ENCODE measurements around the gene BOD1L1.

Gene BOD1L1

DNA sequence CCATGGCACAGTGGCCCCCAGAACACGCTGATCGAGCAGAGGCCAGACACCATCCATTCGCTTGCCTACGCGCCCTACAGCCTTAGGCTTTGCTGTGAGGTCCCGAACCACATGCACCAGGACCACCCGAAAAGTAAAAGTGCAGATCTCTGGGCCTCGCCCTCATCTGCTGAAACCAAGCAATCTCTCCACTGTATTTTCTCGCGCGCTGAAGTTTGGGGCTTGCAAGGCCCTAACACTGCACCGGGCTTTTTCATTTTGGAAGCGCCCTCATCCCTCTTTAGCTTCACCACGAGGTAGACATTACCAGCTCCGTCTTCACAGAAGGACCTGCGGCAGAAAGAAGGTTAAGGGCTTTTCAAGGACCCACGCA is 104.4 kb downstream of the BOD1L1 start:
- TF ChIP-seq EGR1 (IDR thresholded peaks at IDR 0.05), result no peak
- TF ChIP-seq FOXM1 (IDR thresholded peaks at IDR 0.05; ENCODE audit: borderline replicate concordance, low read depth), result no peak
- no peak for TF ChIP-seq RAD21 (IDR thresholded peaks at IDR 0.05; ENCODE audit: low read depth)
- no peak for TF ChIP-seq CEBPB (IDR thresholded peaks at IDR 0.05)
- no peak for TF ChIP-seq EP300 (IDR thresholded peaks at IDR 0.05; ENCODE audit: borderline replicate concordance)
- TF ChIP-seq, protein P1, sequence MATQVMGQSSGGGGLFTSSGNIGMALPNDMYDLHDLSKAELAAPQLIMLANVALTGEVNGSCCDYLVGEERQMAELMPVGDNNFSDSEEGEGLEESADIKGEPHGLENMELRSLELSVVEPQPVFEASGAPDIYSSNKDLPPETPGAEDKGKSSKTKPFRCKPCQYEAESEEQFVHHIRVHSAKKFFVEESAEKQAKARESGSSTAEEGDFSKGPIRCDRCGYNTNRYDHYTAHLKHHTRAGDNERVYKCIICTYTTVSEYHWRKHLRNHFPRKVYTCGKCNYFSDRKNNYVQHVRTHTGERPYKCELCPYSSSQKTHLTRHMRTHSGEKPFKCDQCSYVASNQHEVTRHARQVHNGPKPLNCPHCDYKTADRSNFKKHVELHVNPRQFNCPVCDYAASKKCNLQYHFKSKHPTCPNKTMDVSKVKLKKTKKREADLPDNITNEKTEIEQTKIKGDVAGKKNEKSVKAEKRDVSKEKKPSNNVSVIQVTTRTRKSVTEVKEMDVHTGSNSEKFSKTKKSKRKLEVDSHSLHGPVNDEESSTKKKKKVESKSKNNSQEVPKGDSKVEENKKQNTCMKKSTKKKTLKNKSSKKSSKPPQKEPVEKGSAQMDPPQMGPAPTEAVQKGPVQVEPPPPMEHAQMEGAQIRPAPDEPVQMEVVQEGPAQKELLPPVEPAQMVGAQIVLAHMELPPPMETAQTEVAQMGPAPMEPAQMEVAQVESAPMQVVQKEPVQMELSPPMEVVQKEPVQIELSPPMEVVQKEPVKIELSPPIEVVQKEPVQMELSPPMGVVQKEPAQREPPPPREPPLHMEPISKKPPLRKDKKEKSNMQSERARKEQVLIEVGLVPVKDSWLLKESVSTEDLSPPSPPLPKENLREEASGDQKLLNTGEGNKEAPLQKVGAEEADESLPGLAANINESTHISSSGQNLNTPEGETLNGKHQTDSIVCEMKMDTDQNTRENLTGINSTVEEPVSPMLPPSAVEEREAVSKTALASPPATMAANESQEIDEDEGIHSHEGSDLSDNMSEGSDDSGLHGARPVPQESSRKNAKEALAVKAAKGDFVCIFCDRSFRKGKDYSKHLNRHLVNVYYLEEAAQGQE (IDR thresholded peaks at IDR 0.05; ENCODE audit: low read depth), result no peak

DNA sequence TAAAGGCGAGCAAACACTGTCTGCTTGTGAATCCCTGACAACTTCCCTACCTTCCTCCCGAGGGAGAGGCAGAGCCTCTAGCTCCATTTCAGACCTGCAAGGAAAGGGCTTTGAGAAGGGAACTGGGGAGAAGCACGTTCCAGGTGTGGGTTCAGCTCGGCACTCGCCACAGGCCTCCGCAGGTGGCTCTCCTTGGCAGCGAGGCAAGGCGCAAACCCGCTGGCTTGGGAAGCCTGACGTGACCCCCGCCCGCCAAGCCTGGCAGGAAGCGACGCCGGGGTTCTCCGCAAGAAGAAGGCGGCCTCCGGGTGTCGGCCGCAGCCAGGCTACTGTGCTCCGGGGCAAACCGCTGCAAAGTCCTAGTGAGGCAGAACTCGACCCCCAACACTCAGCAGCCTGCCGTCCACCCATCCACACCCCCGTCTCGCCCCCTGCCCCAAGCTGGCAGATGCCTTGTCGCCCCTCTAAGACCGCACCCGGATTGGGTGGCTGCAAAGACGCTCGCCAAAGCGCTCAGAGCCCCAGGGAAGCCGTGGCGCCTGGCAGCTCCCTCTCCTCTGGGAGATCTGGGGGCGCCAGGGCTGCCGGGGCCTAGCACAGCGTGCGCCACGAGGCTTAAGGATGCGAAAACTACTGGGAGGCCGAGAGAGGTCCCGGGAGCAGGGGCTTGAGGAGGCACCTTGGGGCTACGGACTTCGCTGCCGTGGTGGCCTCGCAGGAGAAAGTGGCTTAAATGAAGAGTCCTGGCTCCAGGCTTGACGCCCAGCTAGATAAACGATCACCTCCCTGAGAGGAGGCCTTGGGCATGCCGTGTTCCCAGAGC is 105.0 kb downstream of the BOD1L1 start:
- TF ChIP-seq FOXM1 (IDR thresholded peaks at IDR 0.05; ENCODE audit: borderline replicate concordance, low read depth) (no peak), EP300 (IDR thresholded peaks at IDR 0.05; ENCODE audit: borderline replicate concordance) (no peak), EGR1 (IDR thresholded peaks at IDR 0.05) (no peak), TEAD4 (IDR thresholded peaks at IDR 0.05) (no peak), TAF1 (IDR thresholded peaks at IDR 0.05; ENCODE audit: low read depth) (no peak), NFIC (IDR thresholded peaks at IDR 0.05) (no peak), RAD21 (IDR thresholded peaks at IDR 0.05; ENCODE audit: low read depth) (no peak), ZBTB7A (IDR thresholded peaks at IDR 0.05; ENCODE audit: low read depth) (no peak), CEBPB (IDR thresholded peaks at IDR 0.05) (no peak), YY1 (IDR thresholded peaks at IDR 0.05; ENCODE audit: low read depth) (no peak), CREB1 (IDR thresholded peaks at IDR 0.05; ENCODE audit: low read depth) (no peak), TCF12 (IDR thresholded peaks at IDR 0.05; ENCODE audit: low read depth) (no peak)
- TF ChIP-seq, protein P1 (IDR thresholded peaks at IDR 0.05; ENCODE audit: low read depth), result no peak
- TF ChIP-seq, protein P2, sequence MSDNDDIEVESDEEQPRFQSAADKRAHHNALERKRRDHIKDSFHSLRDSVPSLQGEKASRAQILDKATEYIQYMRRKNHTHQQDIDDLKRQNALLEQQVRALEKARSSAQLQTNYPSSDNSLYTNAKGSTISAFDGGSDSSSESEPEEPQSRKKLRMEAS (IDR thresholded peaks at IDR 0.05), result no peak
- TF ChIP-seq, protein P3, sequence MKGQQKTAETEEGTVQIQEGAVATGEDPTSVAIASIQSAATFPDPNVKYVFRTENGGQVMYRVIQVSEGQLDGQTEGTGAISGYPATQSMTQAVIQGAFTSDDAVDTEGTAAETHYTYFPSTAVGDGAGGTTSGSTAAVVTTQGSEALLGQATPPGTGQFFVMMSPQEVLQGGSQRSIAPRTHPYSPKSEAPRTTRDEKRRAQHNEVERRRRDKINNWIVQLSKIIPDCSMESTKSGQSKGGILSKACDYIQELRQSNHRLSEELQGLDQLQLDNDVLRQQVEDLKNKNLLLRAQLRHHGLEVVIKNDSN (IDR thresholded peaks at IDR 0.05), result no peak

- TF ChIP-seq YY1 (IDR thresholded peaks at IDR 0.05; ENCODE audit: low read depth) (no peak), NFIC (IDR thresholded peaks at IDR 0.05) (no peak), EP300 (IDR thresholded peaks at IDR 0.05; ENCODE audit: borderline replicate concordance) (no peak), CREB1 (IDR thresholded peaks at IDR 0.05; ENCODE audit: low read depth) (no peak), TEAD4 (IDR thresholded peaks at IDR 0.05) (no peak), RAD21 (IDR thresholded peaks at IDR 0.05; ENCODE audit: low read depth) (no peak), TAF1 (IDR thresholded peaks at IDR 0.05; ENCODE audit: low read depth) (no peak), ZBTB7A (IDR thresholded peaks at IDR 0.05; ENCODE audit: low read depth) (no peak)
- TF ChIP-seq, protein P1 (IDR thresholded peaks at IDR 0.05; ENCODE audit: low read depth), result no peak
Observed at GRCh38 chr4:13521047-13521446, 106.5 kb downstream of the BOD1L1 start.
